Subcutaneous abdominal adipose tissue (tissue), 5 donors: Measurements from ENCODE around the gene CCL25.

Source experiments
- H3K27ac ChIP-seq: one replicate; pipeline ENCODE4 v1.7.0; 2013; ENCODE audit warnings: low read depth, mild to moderate bottlenecking, inconsistent platforms, low read length, moderate library complexity
- H3K27me3 ChIP-seq, 5 donors: one replicate each; pipeline ENCODE4 v1.7.0; 2013; ENCODE audit warnings: low read length in 5 of 5, inconsistent platforms in 1 of 5; ENCODE audit not compliant: control insufficient read depth in 5 of 5, insufficient read depth in 4 of 5
- H3K36me3 ChIP-seq, 5 donors: one replicate each; pipeline ENCODE4 v1.7.0; 2013; ENCODE audit warnings: low read length in 5 of 5; ENCODE audit not compliant: control insufficient read depth in 5 of 5, insufficient read depth in 5 of 5
- H3K4me1 ChIP-seq, 5 donors: one replicate each; pipeline ENCODE4 v1.7.0; 2013; ENCODE audit warnings: low read length in 5 of 5, mild to moderate bottlenecking in 3 of 5, moderate library complexity in 1 of 5; ENCODE audit not compliant: control insufficient read depth in 5 of 5, insufficient read depth in 5 of 5
- H3K4me3 ChIP-seq, 5 donors: one replicate each; pipeline ENCODE4 v1.7.0; 2013; ENCODE audit warnings: low read length in 5 of 5, low read depth in 1 of 5
- H3K9ac ChIP-seq, 5 donors: one replicate each; pipeline ENCODE4 v1.7.0; 2013; ENCODE audit warnings: low read length in 5 of 5, mild to moderate bottlenecking in 4 of 5, moderate library complexity in 3 of 5
- H3K9me3 ChIP-seq, 5 donors: one replicate each; pipeline ENCODE4 v1.7.0; 2013; ENCODE audit warnings: low read length in 5 of 5; ENCODE audit not compliant: control insufficient read depth in 5 of 5
- donor health status: healthy.
- donor health status: healthy.
- donor health status: healthy.
- donor health status: healthy.
- donor health status: healthy.

Gene CCL25

GRCh38 chr19:8109890-8110662, 57.5 kb downstream of the CCL25 start:
- Histone ChIP-seq H3K9ac (no peak overlapping the region), H3K27ac (no peak overlapping the region), H3K4me3 (no peak overlapping the region), H3K4me1 (no peaks in the 10 kb centered on the region), H3K27me3 (peaks cover 2 to 17% (median 8%) of the 10 kb centered on the region in 5 donors), H3K36me3 (no peaks in the 10 kb centered on the region), H3K9me3 (peaks cover 0 to 17% (median 0%) of the 10 kb centered on the region in 5 donors)

DNA sequence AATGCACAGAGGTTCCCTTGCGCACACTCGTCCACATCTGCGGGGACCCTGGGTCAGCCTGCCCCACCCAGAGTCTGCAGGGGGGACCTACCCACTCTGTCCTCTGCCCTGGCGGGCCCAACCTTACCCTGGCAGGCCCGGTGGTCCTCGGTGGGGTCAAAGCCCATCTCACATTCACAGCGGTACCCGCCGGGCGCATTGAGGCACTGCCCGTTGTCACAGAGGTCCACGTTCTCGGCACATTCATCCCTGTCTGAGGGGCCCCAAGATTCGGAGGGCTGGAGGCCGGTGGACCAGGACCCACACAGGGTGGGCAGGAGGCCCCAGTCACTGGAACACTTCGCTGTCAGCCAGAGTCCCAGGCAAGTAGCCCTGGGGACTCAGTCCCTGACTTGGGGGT, 58.4 kb downstream of the CCL25 start:
- Histone ChIP-seq H3K36me3 (no peaks in the 10 kb centered on the region), H3K4me3 (no peak overlapping the region), H3K27ac (no peak overlapping the region), H3K9ac (no peak overlapping the region), H3K27me3 (peaks cover 2 to 18% (median 8%) of the 10 kb centered on the region in 5 donors), H3K4me1 (no peaks in the 10 kb centered on the region), H3K9me3 (peaks cover 0 to 17% (median 0%) of the 10 kb centered on the region in 5 donors)

DNA sequence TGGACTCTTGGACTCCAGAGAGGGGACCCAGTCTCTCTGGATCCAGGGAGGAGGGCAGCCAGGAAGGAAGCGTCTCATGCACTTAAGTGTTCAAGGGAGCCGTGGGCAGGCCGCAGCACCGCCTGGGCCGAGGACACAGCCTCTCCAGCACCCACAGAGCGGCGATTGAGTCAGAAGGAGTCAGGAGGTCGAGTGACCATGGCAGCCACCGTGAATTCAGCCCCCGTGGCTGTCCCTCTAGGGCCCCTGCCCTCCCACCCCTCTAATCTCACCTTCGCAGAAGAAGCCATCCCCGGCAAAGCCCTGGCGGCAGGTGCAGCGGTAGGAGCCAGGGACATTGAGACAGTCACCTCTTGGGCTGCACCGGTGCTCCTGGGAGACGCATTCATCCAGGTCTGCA, 58.8 kb downstream of the CCL25 start:
- no peak overlapping the region for H3K27ac ChIP-seq
- no peaks in the 10 kb centered on the region for H3K4me1 ChIP-seq
- no peak overlapping the region for H3K9ac ChIP-seq
- H3K9me3 ChIP-seq, result peaks cover 0 to 17% (median 0%) of the 10 kb centered on the region in 5 donors
- peaks cover 2 to 18% (median 8%) of the 10 kb centered on the region in 5 donors for H3K27me3 ChIP-seq
- H3K36me3 ChIP-seq, result no peaks in the 10 kb centered on the region
- H3K4me3 ChIP-seq, result no peak overlapping the region
